Testis (tissue), 3 donors: ENCODE data around the gene HEATR5B. TPM values are rescaled to one million over a fixed set of nuclear protein-coding genes. Genes with fewer than 3 reads are reported as not detected.

Experiments used
- DNase-seq: peaks from one replicate; pipeline ENCODE4 v3.0.0-alpha.2; 2019
- H3K27ac ChIP-seq, 2 donors: fragments of 200-600 bp; sonication (generic); one replicate each; pipeline ENCODE4 v1.5.1; 2019
- H3K27me3 ChIP-seq: fragments of 200-600 bp; sonication (generic); one replicate; pipeline ENCODE4 v1.5.1; 2019
- H3K36me3 ChIP-seq: fragments of 200-600 bp; sonication (generic); one replicate; pipeline ENCODE4 v1.5.1; 2017; ENCODE audit warnings: low read depth; ENCODE audit errors: missing control alignments
- H3K4me1 ChIP-seq: fragments of 200-600 bp; sonication (generic); one replicate; pipeline ENCODE4 v1.5.1; 2019
- H3K4me3 ChIP-seq, 2 donors: fragments of 200-600 bp; sonication (generic); one replicate each; pipeline ENCODE4 v1.5.1; 2017 to 2019
- H3K9me3 ChIP-seq: fragments of 200-600 bp; sonication (generic); one replicate; pipeline ENCODE4 v1.5.1; 2017
- POLR2A ChIP-seq: fragments of 450-650 bp; IDR thresholded peaks from one replicate; pipeline ENCODE4 v1.6.1; 2017; ENCODE audit warnings: antibody characterized with exemption, mild to moderate bottlenecking, moderate library complexity
- WGBS, 2 donors: methylation state at CpG; one replicate each; pipeline ENCODE4 v1.1.5; 2018; 5-methylcytosine and 5-hydroxymethylcytosine counted together
- intact Hi-C: fragments of 100-400 bp; cut with DNase I; formaldehyde crosslinking; loops from one replicate; pipeline ENCODE4 v1.15.1; 2023; ENCODE audit warnings: low total_unique reads
- polyA plus RNA-seq: library from polyadenylated mRNA; stranded (reverse); fragments of 350-450 nt; fragmentation: Illumina TruSeq; extraction: RNeasy Lipid Tissue Mini Kit (QIAGEN cat#74804); gene quantifications from one replicate; pipeline ENCODE4 v1.2.3, GENCODE V29; 2014; ENCODE audit warnings: low read depth, low replicate concordance; ENCODE audit not compliant: insufficient read depth
- total RNA-seq, 2 donors: library from RNA; depleted of rRNA; stranded (reverse); fragments of >200 nt; gene quantifications; one replicate each; pipeline ENCODE4 v1.2.3, GENCODE V29; 2016
- TF ChIP-seq, protein P1 (sequence below), 3 experiments: fragments of 450-650 bp in 2 of 3; fragments of 200-600 bp in 1 of 3; sonication (generic) in 1 of 3; IDR thresholded peaks; one replicate each; pipeline ENCODE4 v1.5.1; 2016 to 2019; ENCODE audit warnings: antibody characterized with exemption in 3 of 3, mild to moderate bottlenecking in 2 of 3, moderate library complexity in 1 of 3

The HEATR5B gene
- total and polyA plus RNA-seq, 3 donors from 2014 or later: 12.9 to 41.6 (median 35.7) TPM

- Histone ChIP-seq H3K4me1 (peaks cover 11% of the 10 kb centered on the region), H3K4me3 (peak within 1 kb of the TSS; percentile 78 to 98), H3K9me3 (no peaks in the 10 kb centered on the region), H3K27ac (peak within 1 kb of the TSS; percentile 86 to 91), H3K36me3 (no peaks in the 10 kb centered on the region), H3K27me3 (no peaks in the 10 kb centered on the region)
- intact Hi-C loops: no loop called here
- WGBS, 2 donors: 0 to 1% methylated on average over 6 to 88 of the region's 91 CpGs
- peak; percentile 48 for TF ChIP-seq POLR2A
- TF ChIP-seq, protein P1, sequence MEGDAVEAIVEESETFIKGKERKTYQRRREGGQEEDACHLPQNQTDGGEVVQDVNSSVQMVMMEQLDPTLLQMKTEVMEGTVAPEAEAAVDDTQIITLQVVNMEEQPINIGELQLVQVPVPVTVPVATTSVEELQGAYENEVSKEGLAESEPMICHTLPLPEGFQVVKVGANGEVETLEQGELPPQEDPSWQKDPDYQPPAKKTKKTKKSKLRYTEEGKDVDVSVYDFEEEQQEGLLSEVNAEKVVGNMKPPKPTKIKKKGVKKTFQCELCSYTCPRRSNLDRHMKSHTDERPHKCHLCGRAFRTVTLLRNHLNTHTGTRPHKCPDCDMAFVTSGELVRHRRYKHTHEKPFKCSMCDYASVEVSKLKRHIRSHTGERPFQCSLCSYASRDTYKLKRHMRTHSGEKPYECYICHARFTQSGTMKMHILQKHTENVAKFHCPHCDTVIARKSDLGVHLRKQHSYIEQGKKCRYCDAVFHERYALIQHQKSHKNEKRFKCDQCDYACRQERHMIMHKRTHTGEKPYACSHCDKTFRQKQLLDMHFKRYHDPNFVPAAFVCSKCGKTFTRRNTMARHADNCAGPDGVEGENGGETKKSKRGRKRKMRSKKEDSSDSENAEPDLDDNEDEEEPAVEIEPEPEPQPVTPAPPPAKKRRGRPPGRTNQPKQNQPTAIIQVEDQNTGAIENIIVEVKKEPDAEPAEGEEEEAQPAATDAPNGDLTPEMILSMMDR (IDR thresholded peaks at IDR 0.05): peak in 1 of 3 experiments; percentile 13
- peak; percentile 96 for DNase-seq
Measured at GRCh38 chr2:36966370-36967235, 117.6 kb downstream of the HEATR5B start, which contains the start of gene STRN. TSS of gene STRN (minus strand) at chr2:36966536. CDS start at chr2:36966463, 73 bp downstream.

- WGBS, 2 donors: 0 to 1% methylated on average over 31 to 36 of the region's 42 CpGs
- H3K27me3 ChIP-seq: no peaks in the 10 kb centered on the region
- H3K4me3 ChIP-seq: peak overlapping the region; percentile 78 to 98
- peak; percentile 63 for DNase-seq
- no peaks in the 10 kb centered on the region for H3K36me3 ChIP-seq
- H3K27ac ChIP-seq: peak overlapping the region; percentile 86 to 91
- intact Hi-C loops: no loop called here
- H3K4me1 ChIP-seq: peaks cover 11% of the 10 kb centered on the region
- no peaks in the 10 kb centered on the region for H3K9me3 ChIP-seq
- no peak for TF ChIP-seq POLR2A
- TF ChIP-seq, protein P1 (IDR thresholded peaks at IDR 0.05): no peak
Measured at GRCh38 chr2:36965751-36966369, 118.3 kb downstream of the HEATR5B start.

- Histone ChIP-seq H3K27ac (peak overlapping the region; percentile 86 to 91), H3K4me3 (peak overlapping the region; percentile 78 to 98), H3K9me3 (no peaks in the 10 kb centered on the region), H3K4me1 (peaks cover 11% of the 10 kb centered on the region), H3K36me3 (no peaks in the 10 kb centered on the region), H3K27me3 (no peaks in the 10 kb centered on the region)
- intact Hi-C loops: no loop called here
- WGBS, 2 donors: 17 to 28% methylated on average over 2 of the region's 2 CpGs
- TF ChIP-seq, protein P1 (IDR thresholded peaks at IDR 0.05): no peak
- no peak for TF ChIP-seq POLR2A
- DNase-seq: no peak
Measured at GRCh38 chr2:36965206-36965605, 119.0 kb downstream of the HEATR5B start.

DNA sequence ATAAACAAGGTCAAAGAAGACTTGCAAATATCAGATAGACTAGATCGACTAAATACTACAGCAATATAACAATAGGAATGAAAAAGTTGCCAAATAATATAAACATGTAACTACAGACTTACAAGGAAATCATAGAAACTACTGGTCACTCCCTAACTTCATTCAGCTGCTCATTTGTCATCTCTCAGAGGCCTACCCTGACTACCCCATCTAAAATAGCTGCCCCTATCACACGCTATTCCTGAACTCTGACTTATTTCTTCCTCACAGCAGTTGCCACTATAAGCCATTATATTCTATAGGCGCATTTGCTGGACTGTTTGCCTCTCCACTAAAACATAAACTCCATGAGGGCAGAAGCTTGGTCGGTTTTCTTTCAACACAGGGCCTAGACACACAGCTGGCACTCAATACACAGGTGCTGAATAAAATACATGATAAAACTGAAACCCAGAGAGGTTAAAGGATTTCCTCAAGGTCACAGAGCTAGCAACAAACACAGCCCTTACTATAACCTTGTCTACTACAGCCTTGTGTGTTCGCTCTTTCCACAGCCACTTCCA lies 119.6 kb downstream of the HEATR5B start:
- WGBS, 2 donors: 44 to 54% methylated on average over 5 of the region's 5 CpGs
- no peak for DNase-seq
- Histone ChIP-seq H3K27ac (no peak overlapping the region), H3K9me3 (no peaks in the 10 kb centered on the region), H3K27me3 (no peaks in the 10 kb centered on the region), H3K4me1 (peaks cover 11% of the 10 kb centered on the region), H3K36me3 (no peaks in the 10 kb centered on the region), H3K4me3 (peak overlapping the region in 1 of 2 donors; percentile 78)
- TF ChIP-seq, protein P1 (IDR thresholded peaks at IDR 0.05): no peak
- TF ChIP-seq POLR2A: no peak
- intact Hi-C loops: no loop called here
